ENCODE measurements around the gene GJC3. TPM values are rescaled to one million over a fixed set of nuclear protein-coding genes. Genes with fewer than 3 reads are reported as not detected.
"Not testable (repeated sequence)": the region's sequence is repeated elsewhere in the genome, so short reads cannot be mapped to it uniquely, and the experiment has no call there.

The GJC3 gene
- total RNA-seq, 1 donor from 2014 or later = 0.43 TPM

DNA sequence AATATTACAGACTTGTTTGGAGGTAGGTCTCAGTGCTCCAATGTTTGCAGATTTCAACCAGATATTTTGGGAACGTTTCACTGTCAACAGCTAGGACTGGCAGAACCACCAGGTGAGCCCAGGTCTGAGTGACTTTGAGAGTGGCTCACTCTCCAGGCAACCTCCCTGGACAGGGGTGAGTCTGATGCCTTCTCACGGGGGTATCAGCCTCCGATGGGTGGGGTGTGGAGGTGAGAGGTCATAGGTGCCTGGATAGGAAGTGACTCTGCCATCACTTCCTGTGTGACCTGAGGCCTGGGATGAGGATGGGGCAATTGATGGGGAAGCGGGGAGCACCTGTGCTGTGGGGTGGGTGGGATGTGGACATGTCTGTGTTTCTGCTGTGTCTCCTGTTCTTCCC lies 41.8 kb upstream of the GJC3 start:
- H3K27me3 Mint-ChIP-seq = peaks cover 25% of the 10 kb centered on the region
- no peaks in the 10 kb centered on the region for H3K4me1 Mint-ChIP-seq (ENCODE audit: low read depth)
- TF ChIP-seq, protein P1, sequence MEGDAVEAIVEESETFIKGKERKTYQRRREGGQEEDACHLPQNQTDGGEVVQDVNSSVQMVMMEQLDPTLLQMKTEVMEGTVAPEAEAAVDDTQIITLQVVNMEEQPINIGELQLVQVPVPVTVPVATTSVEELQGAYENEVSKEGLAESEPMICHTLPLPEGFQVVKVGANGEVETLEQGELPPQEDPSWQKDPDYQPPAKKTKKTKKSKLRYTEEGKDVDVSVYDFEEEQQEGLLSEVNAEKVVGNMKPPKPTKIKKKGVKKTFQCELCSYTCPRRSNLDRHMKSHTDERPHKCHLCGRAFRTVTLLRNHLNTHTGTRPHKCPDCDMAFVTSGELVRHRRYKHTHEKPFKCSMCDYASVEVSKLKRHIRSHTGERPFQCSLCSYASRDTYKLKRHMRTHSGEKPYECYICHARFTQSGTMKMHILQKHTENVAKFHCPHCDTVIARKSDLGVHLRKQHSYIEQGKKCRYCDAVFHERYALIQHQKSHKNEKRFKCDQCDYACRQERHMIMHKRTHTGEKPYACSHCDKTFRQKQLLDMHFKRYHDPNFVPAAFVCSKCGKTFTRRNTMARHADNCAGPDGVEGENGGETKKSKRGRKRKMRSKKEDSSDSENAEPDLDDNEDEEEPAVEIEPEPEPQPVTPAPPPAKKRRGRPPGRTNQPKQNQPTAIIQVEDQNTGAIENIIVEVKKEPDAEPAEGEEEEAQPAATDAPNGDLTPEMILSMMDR (IDR thresholded peaks at IDR 0.05; ENCODE audit: unreplicated experiment) = no peak

DNA sequence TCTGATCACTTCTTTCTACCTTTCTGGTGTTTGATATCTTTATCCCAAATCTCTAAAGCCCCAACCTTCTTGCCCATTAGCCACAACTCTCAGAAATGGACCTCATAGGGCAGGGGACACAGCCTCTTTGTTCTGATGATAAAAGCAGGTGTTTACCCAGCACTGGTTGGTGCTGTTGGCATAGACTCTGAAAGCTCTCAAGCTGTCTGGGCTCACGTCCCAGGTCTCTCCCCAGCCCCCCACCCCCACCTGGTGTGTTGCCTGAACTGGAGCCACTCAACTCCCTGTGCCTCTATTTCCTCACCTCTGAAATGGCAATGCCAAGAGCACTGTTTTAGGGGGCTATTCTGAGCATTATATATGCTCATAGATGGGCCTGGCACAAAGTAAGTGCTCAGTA lies 40.4 kb upstream of the GJC3 start:
- peaks cover 26% of the 10 kb centered on the region for H3K27me3 Mint-ChIP-seq
- not testable (repeated sequence) for H3K9me3 Mint-ChIP-seq (ENCODE audit: low read depth); H3K4me3 Mint-ChIP-seq (ENCODE audit: low read depth); DNase-seq (ENCODE audit: low spot score, unreplicated experiment); H3K27ac Mint-ChIP-seq; H3K36me3 Mint-ChIP-seq (ENCODE audit: insufficient read depth); H3K4me1 Mint-ChIP-seq (ENCODE audit: low read depth)

More for the DNA sequence above, 41.8 kb upstream of the GJC3 start:
- Mint-ChIP-seq H3K9me3 (ENCODE audit: low read depth) (no peaks in the 10 kb centered on the region), H3K36me3 (ENCODE audit: insufficient read depth) (no peaks in the 10 kb centered on the region), H3K27ac (no peak overlapping the region), H3K4me3 (ENCODE audit: low read depth) (no peak overlapping the region)
- no peak for DNase-seq (ENCODE audit: low spot score, unreplicated experiment)

DNA sequence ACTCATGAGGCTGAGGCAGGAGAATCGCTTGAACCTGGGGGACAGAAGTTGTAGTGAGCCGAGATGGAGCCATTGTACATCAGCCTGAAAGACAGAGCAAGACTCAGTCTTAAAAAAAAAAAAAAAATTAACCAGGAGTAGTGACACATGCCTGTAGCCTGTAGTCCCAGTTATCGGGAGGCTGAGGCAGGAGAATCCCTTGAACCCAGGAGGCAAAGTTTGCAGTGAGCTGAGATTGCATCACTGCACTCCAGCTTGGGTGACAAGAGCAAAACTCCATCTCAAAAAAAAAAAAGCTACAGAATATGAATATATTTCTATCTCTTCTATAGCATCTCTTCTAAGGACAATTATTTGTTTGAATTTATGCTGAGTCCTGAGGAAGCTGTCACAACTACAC lies 39.9 kb upstream of the GJC3 start:
- TF ChIP-seq, protein P1 (IDR thresholded peaks at IDR 0.05; ENCODE audit: unreplicated experiment) = no peak
- no peak overlapping the region for H3K27ac Mint-ChIP-seq
- no peaks in the 10 kb centered on the region for H3K36me3 Mint-ChIP-seq (ENCODE audit: insufficient read depth)

DNA sequence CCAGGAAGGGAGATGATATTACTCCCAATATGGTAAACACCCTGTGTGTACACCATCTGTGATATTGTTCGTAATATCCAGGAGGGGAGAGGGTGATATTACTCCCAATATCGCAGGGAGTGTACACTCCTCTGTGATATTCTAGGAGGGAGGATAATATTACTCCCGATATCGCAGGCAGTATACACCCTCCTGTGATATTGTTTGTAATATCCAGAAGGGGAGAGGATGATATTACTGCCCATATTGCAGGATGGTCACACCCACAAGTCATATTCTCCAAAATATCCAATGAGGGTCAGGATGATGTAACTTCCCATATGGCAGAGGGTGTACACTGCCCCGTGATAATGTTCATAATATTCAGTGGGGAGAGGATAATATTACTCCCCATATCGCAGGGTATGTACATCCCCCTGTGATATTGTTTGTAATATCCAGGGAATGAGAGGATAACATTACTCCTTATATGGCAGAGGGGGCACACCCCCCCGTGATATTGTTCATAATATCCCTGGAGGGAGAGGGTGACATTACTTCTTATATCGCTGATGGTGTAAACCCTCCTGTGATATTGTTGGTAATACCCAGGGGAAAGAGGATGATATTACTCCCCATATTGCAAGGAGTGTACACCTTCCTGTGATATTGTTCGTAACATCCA lies 29.3 kb upstream of the GJC3 start:
- Mint-ChIP-seq H3K4me3 (ENCODE audit: low read depth) (no peak overlapping the region), H3K4me1 (ENCODE audit: low read depth) (no peaks in the 10 kb centered on the region), H3K9me3 (ENCODE audit: low read depth) (no peaks in the 10 kb centered on the region), H3K27me3 (peaks cover 57% of the 10 kb centered on the region), H3K27ac (no peak overlapping the region), H3K36me3 (ENCODE audit: insufficient read depth) (no peaks in the 10 kb centered on the region)
- TF ChIP-seq, protein P1 (IDR thresholded peaks at IDR 0.05; ENCODE audit: unreplicated experiment) = no peak
- DNase-seq (ENCODE audit: low spot score, unreplicated experiment) = no peak

More for the DNA sequence above, 39.9 kb upstream of the GJC3 start:
- Mint-ChIP-seq H3K4me3 (ENCODE audit: low read depth) (no peak overlapping the region), H3K9me3 (ENCODE audit: low read depth) (no peaks in the 10 kb centered on the region), H3K27me3 (peaks cover 29% of the 10 kb centered on the region), H3K4me1 (ENCODE audit: low read depth) (no peaks in the 10 kb centered on the region)
- DNase-seq (ENCODE audit: low spot score, unreplicated experiment) = no peak

DNA sequence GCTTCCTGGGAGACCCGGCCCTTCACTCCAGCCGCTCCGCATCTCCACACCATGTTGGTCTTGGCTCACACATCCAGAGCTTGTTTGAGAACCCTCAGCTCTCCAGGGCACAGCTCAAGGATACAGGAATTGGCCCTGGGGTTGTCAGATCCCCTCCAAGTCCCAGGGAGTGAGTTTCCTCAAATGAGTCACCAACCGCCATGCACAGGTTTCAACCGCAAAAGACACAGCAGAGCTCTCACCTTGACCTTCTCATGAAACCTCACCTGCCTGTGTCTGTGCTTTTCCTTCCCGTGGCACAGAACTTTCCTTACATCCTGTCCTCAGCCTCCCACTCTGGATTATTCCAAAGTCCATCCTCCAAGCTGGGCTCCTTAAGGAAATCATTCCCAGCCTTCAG lies 25.8 kb upstream of the GJC3 start:
- Mint-ChIP-seq H3K4me3 (ENCODE audit: low read depth) (no peak overlapping the region), H3K36me3 (ENCODE audit: insufficient read depth) (no peaks in the 10 kb centered on the region), H3K27me3 (peaks cover 33% of the 10 kb centered on the region), H3K4me1 (ENCODE audit: low read depth) (no peaks in the 10 kb centered on the region), H3K9me3 (ENCODE audit: low read depth) (peaks cover 3% of the 10 kb centered on the region), H3K27ac (no peak overlapping the region)
- TF ChIP-seq, protein P1 (IDR thresholded peaks at IDR 0.05; ENCODE audit: unreplicated experiment) = no peak
- no peak for DNase-seq (ENCODE audit: low spot score, unreplicated experiment)

DNA sequence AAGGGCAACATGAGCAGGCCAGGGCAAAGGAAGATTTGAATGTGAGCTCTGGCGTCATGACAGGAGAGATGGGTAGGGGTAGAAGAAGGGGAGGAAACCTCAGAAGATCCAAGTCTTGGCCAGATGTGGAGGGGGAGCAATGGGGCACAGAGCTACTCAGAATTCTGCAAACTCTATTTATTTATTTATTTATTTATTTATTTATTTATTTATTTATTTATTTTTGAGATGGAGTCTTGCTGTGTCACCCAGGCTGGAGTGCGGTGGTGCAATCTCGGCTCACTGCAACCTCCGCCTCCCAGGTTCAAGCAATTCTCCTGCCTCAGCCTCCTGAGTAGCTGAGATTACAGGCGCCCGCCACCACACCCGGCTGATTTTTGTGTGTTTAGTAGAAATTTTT lies 25.2 kb upstream of the GJC3 start:
- peaks cover 30% of the 10 kb centered on the region for H3K27me3 Mint-ChIP-seq
- H3K4me3 Mint-ChIP-seq (ENCODE audit: low read depth) = not testable (repeated sequence)

More for the DNA sequence above, 25.2 kb upstream of the GJC3 start:
- not testable (repeated sequence) for H3K9me3 Mint-ChIP-seq (ENCODE audit: low read depth); H3K36me3 Mint-ChIP-seq (ENCODE audit: insufficient read depth); DNase-seq (ENCODE audit: low spot score, unreplicated experiment); H3K4me1 Mint-ChIP-seq (ENCODE audit: low read depth); H3K27ac Mint-ChIP-seq
